ENCODE data around the gene PPP1CB. TPM values are rescaled to one million over a fixed set of nuclear protein-coding genes. Genes with fewer than 3 reads are reported as not detected.

Gene PPP1CB
- total and polyA plus RNA-seq, 11 donors: 128 to 496 (median 404) TPM

DNA sequence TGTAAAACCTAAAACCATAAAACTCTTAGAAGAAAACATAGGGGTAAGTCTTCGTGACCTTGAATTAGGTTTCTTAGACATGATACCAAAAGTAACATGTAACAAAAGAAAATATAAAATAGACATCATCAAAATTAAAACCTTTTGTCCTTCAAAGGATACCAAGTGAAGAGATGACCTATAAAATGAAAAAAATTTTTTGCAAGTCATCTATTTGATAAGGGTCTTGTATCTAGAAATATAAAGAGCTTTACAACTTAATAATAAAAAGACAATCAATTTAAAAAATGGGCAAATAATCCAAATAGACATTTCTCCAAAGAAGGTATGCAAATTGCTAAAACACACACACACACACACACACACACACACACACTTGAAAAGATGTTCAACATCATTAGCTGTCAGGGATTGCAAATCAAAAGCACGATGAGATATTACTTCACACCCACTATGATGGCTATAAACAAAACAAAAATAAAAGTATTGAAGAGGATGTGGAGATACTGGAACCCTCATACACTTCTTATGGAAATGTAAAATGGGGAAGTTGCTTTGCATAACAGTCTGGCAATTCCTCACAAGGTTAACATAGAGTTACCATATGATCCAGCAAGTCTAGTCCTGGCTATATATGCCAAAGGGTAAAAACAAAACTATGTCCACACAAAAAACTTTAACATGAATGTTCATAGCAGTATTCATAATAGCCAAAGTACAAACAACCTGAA lies 82.3 kb downstream of the PPP1CB start:
- Histone ChIP-seq H3K9me3 (no peaks in the 10 kb centered on the region), H3K27ac (no peak overlapping the region), H3K4me3 (no peak overlapping the region), H3K4me1 (no peaks in the 10 kb centered on the region), H3K27me3 (no peaks in the 10 kb centered on the region), H3K36me3 (no peaks in the 10 kb centered on the region)
- no peak for ATAC-seq
- DNase-seq: no peak
- intact Hi-C loops (cut with DNase I): no loop called here
- no peak for TF ChIP-seq POLR2A (IDR thresholded peaks at IDR 0.05)
- TF ChIP-seq, protein P1, sequence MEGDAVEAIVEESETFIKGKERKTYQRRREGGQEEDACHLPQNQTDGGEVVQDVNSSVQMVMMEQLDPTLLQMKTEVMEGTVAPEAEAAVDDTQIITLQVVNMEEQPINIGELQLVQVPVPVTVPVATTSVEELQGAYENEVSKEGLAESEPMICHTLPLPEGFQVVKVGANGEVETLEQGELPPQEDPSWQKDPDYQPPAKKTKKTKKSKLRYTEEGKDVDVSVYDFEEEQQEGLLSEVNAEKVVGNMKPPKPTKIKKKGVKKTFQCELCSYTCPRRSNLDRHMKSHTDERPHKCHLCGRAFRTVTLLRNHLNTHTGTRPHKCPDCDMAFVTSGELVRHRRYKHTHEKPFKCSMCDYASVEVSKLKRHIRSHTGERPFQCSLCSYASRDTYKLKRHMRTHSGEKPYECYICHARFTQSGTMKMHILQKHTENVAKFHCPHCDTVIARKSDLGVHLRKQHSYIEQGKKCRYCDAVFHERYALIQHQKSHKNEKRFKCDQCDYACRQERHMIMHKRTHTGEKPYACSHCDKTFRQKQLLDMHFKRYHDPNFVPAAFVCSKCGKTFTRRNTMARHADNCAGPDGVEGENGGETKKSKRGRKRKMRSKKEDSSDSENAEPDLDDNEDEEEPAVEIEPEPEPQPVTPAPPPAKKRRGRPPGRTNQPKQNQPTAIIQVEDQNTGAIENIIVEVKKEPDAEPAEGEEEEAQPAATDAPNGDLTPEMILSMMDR (IDR thresholded peaks at IDR 0.05): no peak
- 88 to 98% (median 95%) methylated on average over 2 of the region's 2 CpGs for WGBS, 4 donors

DNA sequence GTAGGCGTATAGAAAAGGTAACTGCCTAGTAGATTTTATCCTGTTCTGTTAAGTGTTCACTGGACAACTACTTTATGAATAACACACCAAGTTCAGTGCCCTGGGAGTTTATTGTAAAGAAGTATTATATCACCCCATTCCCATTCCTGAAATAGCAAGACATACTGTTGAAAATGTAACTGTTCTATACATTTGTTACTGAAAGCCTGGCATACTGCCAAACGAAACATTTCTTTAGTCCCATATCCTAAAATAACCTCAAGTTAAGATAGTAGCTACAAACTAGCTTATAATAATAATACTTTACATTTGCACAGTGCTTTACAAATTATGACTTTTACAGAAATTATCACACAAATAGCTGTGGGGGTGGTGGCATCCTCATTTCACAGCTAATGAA lies 84.2 kb downstream of the PPP1CB start:
- ATAC-seq: no peak
- Histone ChIP-seq H3K4me1 (no peaks in the 10 kb centered on the region), H3K27ac (no peak overlapping the region), H3K36me3 (no peaks in the 10 kb centered on the region), H3K4me3 (no peak overlapping the region), H3K9me3 (no peaks in the 10 kb centered on the region), H3K27me3 (no peaks in the 10 kb centered on the region)
- 28 to 37% (median 33%) methylated on average over 2 of the region's 2 CpGs for WGBS, 4 donors
- no peak for TF ChIP-seq POLR2A (IDR thresholded peaks at IDR 0.05)
- TF ChIP-seq, protein P1 (IDR thresholded peaks at IDR 0.05): no peak
- intact Hi-C loops (cut with DNase I): no loop called here
- DNase-seq: no peak

DNA sequence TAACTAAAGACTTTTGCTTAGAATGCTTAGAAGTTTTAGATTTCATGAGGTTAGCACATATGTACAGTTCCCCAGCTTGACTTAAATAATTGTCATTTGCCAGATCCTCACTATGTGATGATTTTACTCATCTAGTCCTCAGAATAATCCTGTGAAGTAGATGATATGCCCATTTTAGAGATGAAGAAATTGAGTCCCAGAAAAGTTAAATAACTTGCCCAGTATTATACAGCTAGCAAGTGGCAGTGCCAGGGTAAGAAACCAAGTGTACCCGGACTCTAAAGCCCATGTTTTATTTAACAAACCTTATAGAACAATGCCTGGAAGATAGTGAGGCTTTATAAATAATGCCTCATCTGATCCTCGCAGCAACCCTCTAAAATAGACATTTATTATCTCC lies 87.3 kb downstream of the PPP1CB start:
- ATAC-seq (no peak), DNase-seq (no peak)
- no peak for TF ChIP-seq POLR2A (IDR thresholded peaks at IDR 0.05)
- TF ChIP-seq, protein P1 (IDR thresholded peaks at IDR 0.05): no peak
- Histone ChIP-seq H3K9me3 (no peaks in the 10 kb centered on the region), H3K36me3 (peaks cover 0 to 3% (median 0%) of the 10 kb centered on the region in 9 donors), H3K27ac (no peak overlapping the region), H3K4me1 (no peaks in the 10 kb centered on the region), H3K27me3 (no peaks in the 10 kb centered on the region), H3K4me3 (no peak overlapping the region)
- WGBS, 4 donors: 93 to 97% (median 94%) methylated on average over 2 of the region's 2 CpGs
- intact Hi-C loops (cut with DNase I): no loop called here

DNA sequence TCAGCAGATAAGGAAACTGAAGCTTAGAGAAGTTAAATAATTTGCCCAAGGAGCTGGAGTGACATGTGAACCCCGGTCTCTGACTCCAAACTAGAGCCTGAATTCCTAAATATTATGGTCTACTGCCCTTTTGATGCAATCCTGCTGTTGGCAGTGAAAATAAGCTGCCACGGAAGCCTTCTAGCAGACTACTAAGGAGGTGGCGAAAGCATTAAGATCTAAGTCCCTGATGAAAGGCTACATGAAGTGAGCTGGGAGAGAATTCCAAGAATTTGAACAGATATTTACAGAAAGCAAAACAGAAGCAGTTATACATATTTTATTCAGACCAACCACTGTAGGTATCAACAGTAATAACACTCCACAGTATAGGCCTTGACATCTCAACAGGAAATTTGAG lies 90.4 kb downstream of the PPP1CB start:
- no peak for TF ChIP-seq POLR2A (IDR thresholded peaks at IDR 0.05)
- TF ChIP-seq, protein P1 (IDR thresholded peaks at IDR 0.05): no peak
- DNase-seq (no peak), ATAC-seq (no peak)
- WGBS, 4 donors: 61 to 65% (median 63%) methylated on average over 3 of the region's 3 CpGs
- intact Hi-C loops (cut with DNase I): no loop called here
- no peaks in the 10 kb centered on the region for H3K9me3 ChIP-seq
- peaks cover 0 to 11% (median 0%) of the 10 kb centered on the region in 9 donors for H3K36me3 ChIP-seq
- H3K27ac ChIP-seq: no peak overlapping the region
- no peak overlapping the region for H3K4me3 ChIP-seq
- no peaks in the 10 kb centered on the region for H3K27me3 ChIP-seq
- H3K4me1 ChIP-seq: no peaks in the 10 kb centered on the region

Other genes starting within 250 kb of the PPP1CB start
- under 1 TPM in 4 of 9 donors, not detected in 5; 0.17 to 0.50 (median 0.41) TPM for gene SPDYA, start 59.0 kb downstream of the PPP1CB start, total RNA-seq
- under 1 TPM; 0.06 to 0.11 TPM for gene SPDYA, start 59.0 kb downstream of the PPP1CB start, polyA plus RNA-seq
- 10 to 100 TPM; 12.9 to 24.3 (median 15.9) TPM for gene TRMT61B, start 118.5 kb downstream of the PPP1CB start, total RNA-seq
- 10 to 100 TPM; 22.4 to 54.7 TPM for gene TRMT61B, start 118.5 kb downstream of the PPP1CB start, polyA plus RNA-seq
- 10 to 100 TPM; 14.4 to 35.9 (median 23.9) TPM for gene WDR43, start 142.8 kb downstream of the PPP1CB start, total RNA-seq
- 10 to 100 TPM in 1 of 2 donors, 1 to 10 TPM in 1; 4.5 to 20.6 TPM for gene WDR43, start 142.8 kb downstream of the PPP1CB start, polyA plus RNA-seq
- 10 to 100 TPM in 3 of 9 donors, 1 to 10 TPM in 5, under 1 TPM in 1; 0.24 to 23.5 (median 6.2) TPM for gene TOGARAM2, start 229.5 kb downstream of the PPP1CB start, total RNA-seq
- 10 to 100 TPM in 1 of 2 donors, 1 to 10 TPM in 1; 5.5 to 23.9 TPM for gene TOGARAM2, start 229.5 kb downstream of the PPP1CB start, polyA plus RNA-seq

Measured in heart left ventricle (tissue), 16 donors.